ENCODE measurements around the gene C12orf57. TPM values are rescaled to one million over a fixed set of nuclear protein-coding genes. Genes with fewer than 3 reads are reported as not detected.

Gene C12orf57
- total and polyA plus RNA-seq, 2 experiments from 2014 or later = 204 to 262 TPM

DNA sequence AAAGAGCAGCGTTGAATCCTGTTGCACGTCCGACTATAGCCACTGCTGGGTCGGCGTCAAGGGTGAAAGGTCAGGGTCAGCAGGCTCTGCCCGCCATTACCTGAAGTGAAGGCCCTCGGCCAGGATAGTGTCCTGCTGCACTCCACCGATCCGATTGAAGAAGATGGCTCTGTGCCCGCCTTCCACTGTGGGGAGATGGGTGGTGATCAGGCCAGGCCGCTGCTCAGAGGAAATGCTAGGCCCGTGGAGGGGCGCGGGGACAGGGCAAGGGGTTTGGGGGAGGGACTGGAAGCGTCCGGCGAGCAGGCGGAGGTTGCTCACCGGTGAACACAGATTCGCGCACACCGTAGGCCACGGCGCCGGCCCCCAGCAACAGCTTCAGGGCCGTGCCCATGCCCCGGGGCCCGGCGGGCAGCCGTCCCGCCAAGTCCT is 26.3 kb downstream of the C12orf57 start:
- peak overlapping the region; percentile 98 for H3K4me2 ChIP-seq
- H3K36me3 ChIP-seq (ENCODE audit: insufficient read depth) = peaks cover 43% of the 10 kb centered on the region
- H3K27me3 ChIP-seq (ENCODE audit: insufficient read depth) = no peaks in the 10 kb centered on the region
- peak overlapping the region; percentile 92 for H3K27ac ChIP-seq (ENCODE audit: low read depth)
- H2AFZ ChIP-seq = no peak overlapping the region; the same call in 1 of the 2 replicates
- H3K4me1 Mint-ChIP-seq = peaks cover 34% of the 10 kb centered on the region
- H3K9me3 Mint-ChIP-seq = peaks cover 2% of the 10 kb centered on the region; the same call in 1 of the 3 replicates
- H3K4me1 ChIP-seq (ENCODE audit: insufficient read depth) = peaks cover 21% of the 10 kb centered on the region
- peaks cover 12% of the 10 kb centered on the region; the same call in 1 of the 2 replicates for H4K20me1 ChIP-seq (replicated peaks; ENCODE audit: insufficient read depth)
- DNase-seq (ENCODE audit: low spot score) (peak; percentile 61), ATAC-seq (peak; percentile 56)
- peak overlapping the region; percentile 99 for H3K27ac Mint-ChIP-seq
- H3F3A ChIP-seq (replicated peaks; ENCODE audit: low read depth) = peaks cover 56% of the 10 kb centered on the region
- H3K36me3 Mint-ChIP-seq (ENCODE audit: low read depth) = peaks cover 84% of the 10 kb centered on the region
- peaks cover 14% of the 10 kb centered on the region for H3K27me3 Mint-ChIP-seq (ENCODE audit: insufficient read depth, low read depth, poor library complexity)
- no peaks in the 10 kb centered on the region for H3K9me2 ChIP-seq (ENCODE audit: insufficient read depth)
- peak overlapping the region; percentile 73 for H3K4me3 ChIP-seq
- peak overlapping the region; percentile 100 for H3K4me3 Mint-ChIP-seq
- TF ChIP-seq ZNF331 (CRISPR knock-in tag; IDR thresholded peaks at IDR 0.05; ENCODE audit: low read depth) (no peak), STAT1 (IDR thresholded peaks at IDR 0.05; ENCODE audit: unreplicated experiment) (no peak), EZH2phosphoT487 (IDR thresholded peaks at IDR 0.05; ENCODE audit: unreplicated experiment) (no peak), ZNF114 (CRISPR knock-in tag; IDR thresholded peaks at IDR 0.05) (no peak), EZH2 (IDR thresholded peaks at IDR 0.05; ENCODE audit: low read depth, unreplicated experiment) (no peak), JUNB (IDR thresholded peaks at IDR 0.05; ENCODE audit: unreplicated experiment) (no peak), POLR2AphosphoS5 (IDR thresholded peaks at IDR 0.05; ENCODE audit: low read depth) (no peak), NANOG (IDR thresholded peaks at IDR 0.05; ENCODE audit: borderline replicate concordance) (no peak), CREB1 (CRISPR knock-in tag; IDR thresholded peaks at IDR 0.05; ENCODE audit: low read depth) (no peak)
- TF ChIP-seq, protein P1, sequence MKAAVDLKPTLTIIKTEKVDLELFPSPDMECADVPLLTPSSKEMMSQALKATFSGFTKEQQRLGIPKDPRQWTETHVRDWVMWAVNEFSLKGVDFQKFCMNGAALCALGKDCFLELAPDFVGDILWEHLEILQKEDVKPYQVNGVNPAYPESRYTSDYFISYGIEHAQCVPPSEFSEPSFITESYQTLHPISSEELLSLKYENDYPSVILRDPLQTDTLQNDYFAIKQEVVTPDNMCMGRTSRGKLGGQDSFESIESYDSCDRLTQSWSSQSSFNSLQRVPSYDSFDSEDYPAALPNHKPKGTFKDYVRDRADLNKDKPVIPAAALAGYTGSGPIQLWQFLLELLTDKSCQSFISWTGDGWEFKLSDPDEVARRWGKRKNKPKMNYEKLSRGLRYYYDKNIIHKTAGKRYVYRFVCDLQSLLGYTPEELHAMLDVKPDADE (IDR thresholded peaks at IDR 0.05) = no peak
- TF ChIP-seq, protein P2, sequence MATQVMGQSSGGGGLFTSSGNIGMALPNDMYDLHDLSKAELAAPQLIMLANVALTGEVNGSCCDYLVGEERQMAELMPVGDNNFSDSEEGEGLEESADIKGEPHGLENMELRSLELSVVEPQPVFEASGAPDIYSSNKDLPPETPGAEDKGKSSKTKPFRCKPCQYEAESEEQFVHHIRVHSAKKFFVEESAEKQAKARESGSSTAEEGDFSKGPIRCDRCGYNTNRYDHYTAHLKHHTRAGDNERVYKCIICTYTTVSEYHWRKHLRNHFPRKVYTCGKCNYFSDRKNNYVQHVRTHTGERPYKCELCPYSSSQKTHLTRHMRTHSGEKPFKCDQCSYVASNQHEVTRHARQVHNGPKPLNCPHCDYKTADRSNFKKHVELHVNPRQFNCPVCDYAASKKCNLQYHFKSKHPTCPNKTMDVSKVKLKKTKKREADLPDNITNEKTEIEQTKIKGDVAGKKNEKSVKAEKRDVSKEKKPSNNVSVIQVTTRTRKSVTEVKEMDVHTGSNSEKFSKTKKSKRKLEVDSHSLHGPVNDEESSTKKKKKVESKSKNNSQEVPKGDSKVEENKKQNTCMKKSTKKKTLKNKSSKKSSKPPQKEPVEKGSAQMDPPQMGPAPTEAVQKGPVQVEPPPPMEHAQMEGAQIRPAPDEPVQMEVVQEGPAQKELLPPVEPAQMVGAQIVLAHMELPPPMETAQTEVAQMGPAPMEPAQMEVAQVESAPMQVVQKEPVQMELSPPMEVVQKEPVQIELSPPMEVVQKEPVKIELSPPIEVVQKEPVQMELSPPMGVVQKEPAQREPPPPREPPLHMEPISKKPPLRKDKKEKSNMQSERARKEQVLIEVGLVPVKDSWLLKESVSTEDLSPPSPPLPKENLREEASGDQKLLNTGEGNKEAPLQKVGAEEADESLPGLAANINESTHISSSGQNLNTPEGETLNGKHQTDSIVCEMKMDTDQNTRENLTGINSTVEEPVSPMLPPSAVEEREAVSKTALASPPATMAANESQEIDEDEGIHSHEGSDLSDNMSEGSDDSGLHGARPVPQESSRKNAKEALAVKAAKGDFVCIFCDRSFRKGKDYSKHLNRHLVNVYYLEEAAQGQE (IDR thresholded peaks at IDR 0.05; ENCODE audit: unreplicated experiment) = no peak
- TF ChIP-seq, protein P3, sequence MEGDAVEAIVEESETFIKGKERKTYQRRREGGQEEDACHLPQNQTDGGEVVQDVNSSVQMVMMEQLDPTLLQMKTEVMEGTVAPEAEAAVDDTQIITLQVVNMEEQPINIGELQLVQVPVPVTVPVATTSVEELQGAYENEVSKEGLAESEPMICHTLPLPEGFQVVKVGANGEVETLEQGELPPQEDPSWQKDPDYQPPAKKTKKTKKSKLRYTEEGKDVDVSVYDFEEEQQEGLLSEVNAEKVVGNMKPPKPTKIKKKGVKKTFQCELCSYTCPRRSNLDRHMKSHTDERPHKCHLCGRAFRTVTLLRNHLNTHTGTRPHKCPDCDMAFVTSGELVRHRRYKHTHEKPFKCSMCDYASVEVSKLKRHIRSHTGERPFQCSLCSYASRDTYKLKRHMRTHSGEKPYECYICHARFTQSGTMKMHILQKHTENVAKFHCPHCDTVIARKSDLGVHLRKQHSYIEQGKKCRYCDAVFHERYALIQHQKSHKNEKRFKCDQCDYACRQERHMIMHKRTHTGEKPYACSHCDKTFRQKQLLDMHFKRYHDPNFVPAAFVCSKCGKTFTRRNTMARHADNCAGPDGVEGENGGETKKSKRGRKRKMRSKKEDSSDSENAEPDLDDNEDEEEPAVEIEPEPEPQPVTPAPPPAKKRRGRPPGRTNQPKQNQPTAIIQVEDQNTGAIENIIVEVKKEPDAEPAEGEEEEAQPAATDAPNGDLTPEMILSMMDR (conservative IDR thresholded peaks at IDR 0.05; ENCODE audit: low read depth in 2 of 2) = no peak
- TF ChIP-seq, protein P4, sequence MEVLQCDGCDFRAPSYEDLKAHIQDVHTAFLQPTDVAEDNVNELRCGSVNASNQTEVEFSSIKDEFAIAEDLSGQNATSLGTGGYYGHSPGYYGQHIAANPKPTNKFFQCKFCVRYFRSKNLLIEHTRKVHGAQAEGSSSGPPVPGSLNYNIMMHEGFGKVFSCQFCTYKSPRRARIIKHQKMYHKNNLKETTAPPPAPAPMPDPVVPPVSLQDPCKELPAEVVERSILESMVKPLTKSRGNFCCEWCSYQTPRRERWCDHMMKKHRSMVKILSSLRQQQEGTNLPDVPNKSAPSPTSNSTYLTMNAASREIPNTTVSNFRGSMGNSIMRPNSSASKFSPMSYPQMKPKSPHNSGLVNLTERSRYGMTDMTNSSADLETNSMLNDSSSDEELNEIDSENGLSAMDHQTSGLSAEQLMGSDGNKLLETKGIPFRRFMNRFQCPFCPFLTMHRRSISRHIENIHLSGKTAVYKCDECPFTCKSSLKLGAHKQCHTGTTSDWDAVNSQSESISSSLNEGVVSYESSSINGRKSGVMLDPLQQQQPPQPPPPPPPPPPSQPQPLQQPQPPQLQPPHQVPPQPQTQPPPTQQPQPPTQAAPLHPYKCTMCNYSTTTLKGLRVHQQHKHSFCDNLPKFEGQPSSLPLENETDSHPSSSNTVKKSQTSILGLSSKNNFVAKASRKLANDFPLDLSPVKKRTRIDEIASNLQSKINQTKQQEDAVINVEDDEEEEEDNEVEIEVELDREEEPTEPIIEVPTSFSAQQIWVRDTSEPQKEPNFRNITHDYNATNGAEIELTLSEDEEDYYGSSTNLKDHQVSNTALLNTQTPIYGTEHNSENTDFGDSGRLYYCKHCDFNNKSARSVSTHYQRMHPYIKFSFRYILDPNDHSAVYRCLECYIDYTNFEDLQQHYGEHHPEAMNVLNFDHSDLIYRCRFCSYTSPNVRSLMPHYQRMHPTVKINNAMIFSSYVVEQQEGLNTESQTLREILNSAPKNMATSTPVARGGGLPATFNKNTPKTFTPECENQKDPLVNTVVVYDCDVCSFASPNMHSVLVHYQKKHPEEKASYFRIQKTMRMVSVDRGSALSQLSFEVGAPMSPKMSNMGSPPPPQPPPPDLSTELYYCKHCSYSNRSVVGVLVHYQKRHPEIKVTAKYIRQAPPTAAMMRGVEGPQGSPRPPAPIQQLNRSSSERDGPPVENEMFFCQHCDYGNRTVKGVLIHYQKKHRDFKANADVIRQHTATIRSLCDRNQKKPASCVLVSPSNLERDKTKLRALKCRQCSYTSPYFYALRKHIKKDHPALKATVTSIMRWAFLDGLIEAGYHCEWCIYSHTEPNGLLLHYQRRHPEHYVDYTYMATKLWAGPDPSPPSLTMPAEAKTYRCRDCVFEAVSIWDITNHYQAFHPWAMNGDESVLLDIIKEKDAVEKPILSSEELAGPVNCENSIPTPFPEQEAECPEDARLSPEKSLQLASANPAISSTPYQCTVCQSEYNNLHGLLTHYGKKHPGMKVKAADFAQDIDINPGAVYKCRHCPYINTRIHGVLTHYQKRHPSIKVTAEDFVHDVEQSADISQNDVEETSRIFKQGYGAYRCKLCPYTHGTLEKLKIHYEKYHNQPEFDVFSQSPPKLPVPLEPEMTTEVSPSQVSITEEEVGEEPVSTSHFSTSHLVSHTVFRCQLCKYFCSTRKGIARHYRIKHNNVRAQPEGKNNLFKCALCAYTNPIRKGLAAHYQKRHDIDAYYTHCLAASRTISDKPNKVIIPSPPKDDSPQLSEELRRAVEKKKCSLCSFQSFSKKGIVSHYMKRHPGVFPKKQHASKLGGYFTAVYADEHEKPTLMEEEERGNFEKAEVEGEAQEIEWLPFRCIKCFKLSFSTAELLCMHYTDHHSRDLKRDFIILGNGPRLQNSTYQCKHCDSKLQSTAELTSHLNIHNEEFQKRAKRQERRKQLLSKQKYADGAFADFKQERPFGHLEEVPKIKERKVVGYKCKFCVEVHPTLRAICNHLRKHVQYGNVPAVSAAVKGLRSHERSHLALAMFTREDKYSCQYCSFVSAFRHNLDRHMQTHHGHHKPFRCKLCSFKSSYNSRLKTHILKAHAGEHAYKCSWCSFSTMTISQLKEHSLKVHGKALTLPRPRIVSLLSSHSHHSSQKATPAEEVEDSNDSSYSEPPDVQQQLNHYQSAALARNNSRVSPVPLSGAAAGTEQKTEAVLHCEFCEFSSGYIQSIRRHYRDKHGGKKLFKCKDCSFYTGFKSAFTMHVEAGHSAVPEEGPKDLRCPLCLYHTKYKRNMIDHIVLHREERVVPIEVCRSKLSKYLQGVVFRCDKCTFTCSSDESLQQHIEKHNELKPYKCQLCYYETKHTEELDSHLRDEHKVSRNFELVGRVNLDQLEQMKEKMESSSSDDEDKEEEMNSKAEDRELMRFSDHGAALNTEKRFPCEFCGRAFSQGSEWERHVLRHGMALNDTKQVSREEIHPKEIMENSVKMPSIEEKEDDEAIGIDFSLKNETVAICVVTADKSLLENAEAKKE (CRISPR knock-in tag; IDR thresholded peaks at IDR 0.05) = no peak
- peaks cover 58% of the 10 kb centered on the region for H3K79me2 ChIP-seq (replicated peaks; ENCODE audit: insufficient read depth)
